Naive thymus-derived CD8-positive, alpha-beta T cell (primary cell): ENCODE results near the gene RRAGB. TPM values are rescaled to one million over a fixed set of nuclear protein-coding genes. Genes with fewer than 3 reads are reported as not detected.
A peak's percentile ranks its signal among the peaks of the same experiment; 100 is the strongest.
"Not testable (repeated sequence)": the region's sequence is repeated elsewhere in the genome, so short reads cannot be mapped to it uniquely, and the experiment has no call there.

Source experiments
- ATAC-seq, 2 donors: fragments of 150-1000 bp; cut with Tn5 transposase in 1 of 2; sonication (Bioruptor Pico), chemical (Tn5 transposase) in 1 of 2; 1 replicate in 1 of 2; 2 replicates in 1 of 2; pipeline ENCODE4 v1.10.0; 2021; ENCODE audit warnings: mild to moderate bottlenecking in 2 of 2, moderate library complexity in 2 of 2
- POLR2A ChIA-PET: fragments of 350-600 bp; sonication (Branson Sonifier 250); formaldehyde crosslinking; loops from one replicate; lab custom pipeline; 2021; ENCODE audit warnings: antibody characterized with exemption; lab: Charles Lee
- DNase-seq, 10 donors: peaks; one replicate each; pipeline versions ENCODE4 v3.0.0 to v3.0.0-alpha.2; 2020 to 2022
- H3K27ac Mint-ChIP-seq, 10 donors: one replicate each; pipeline ENCODE4 v1.8.0; 2020 to 2022; ENCODE audit warnings: mild to moderate bottlenecking in 10 of 10, mixed read lengths in 10 of 10, moderate library complexity in 4 of 10, inconsistent platforms in 1 of 10
- H3K27me3 Mint-ChIP-seq, 5 donors: one replicate each; pipeline ENCODE4 v1.8.0; 2021 to 2022; ENCODE audit warnings: mixed read lengths in 5 of 5
- H3K36me3 Mint-ChIP-seq, 3 donors: one replicate each; pipeline ENCODE4 v1.8.0; 2020 to 2022; ENCODE audit warnings: mixed read lengths in 3 of 3, mild to moderate bottlenecking in 2 of 3, inconsistent platforms in 1 of 3
- H3K4me1 Mint-ChIP-seq, 4 donors: one replicate each; pipeline ENCODE4 v1.8.0; 2021 to 2022; ENCODE audit warnings: mixed read lengths in 4 of 4
- H3K4me3 Mint-ChIP-seq, 10 donors: one replicate each; pipeline ENCODE4 v1.8.0; 2020 to 2022; ENCODE audit warnings: mild to moderate bottlenecking in 10 of 10, mixed read lengths in 10 of 10, moderate library complexity in 6 of 10, inconsistent platforms in 1 of 10
- H3K9me3 Mint-ChIP-seq, 9 donors: one replicate each; pipeline ENCODE4 v1.8.0; 2020 to 2022; ENCODE audit warnings: mixed read lengths in 9 of 9, mild to moderate bottlenecking in 3 of 9, inconsistent platforms in 1 of 9, moderate library complexity in 1 of 9
- polyA plus RNA-seq, 3 donors: library from polyadenylated mRNA; unstranded; fragments of 300-500 nt; fragmentation: Illumina TruSeq; gene quantifications; one replicate each; pipeline ENCODE4 v1.2.3, GENCODE V29; 2021
- total RNA-seq, 8 experiments: library from RNA in 2 of 8; stranded (reverse) in 2 of 8; gene quantifications; one replicate each; pipeline ENCODE4 v1.2.3 and lab custom pipeline; 2021 to 2026

The RRAGB gene
- total and polyA plus RNA-seq, 5 experiments from 2014 or later = 10.9 to 23.9 (median 21.0) TPM

DNA sequence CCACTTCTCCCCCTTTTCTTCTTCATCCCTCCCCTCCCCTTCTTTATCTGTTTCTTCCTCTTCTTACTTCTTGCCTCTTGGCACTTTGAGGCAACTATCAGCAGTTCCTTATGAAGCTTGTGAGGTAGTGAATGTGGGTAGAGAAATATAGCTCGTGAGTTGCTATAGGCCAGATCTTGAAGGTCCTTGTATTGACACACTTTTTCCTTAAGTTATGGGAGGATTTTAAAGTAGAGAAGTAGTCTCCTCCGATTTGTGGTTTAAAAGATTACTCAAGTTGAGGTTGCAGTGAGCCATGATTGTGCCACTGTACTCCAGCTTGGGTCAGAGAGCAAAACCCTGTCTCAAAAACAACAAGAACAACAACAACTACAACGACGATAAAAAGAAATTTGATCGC is 3.4 kb upstream of the RRAGB start:
- Mint-ChIP-seq H3K9me3 (peaks cover 0 to 7% (median 0%) of the 10 kb centered on the region in 9 donors), H3K4me3 (no peak overlapping the region), H3K4me1 (peaks cover 16 to 18% (median 17%) of the 10 kb centered on the region in 4 donors), H3K27me3 (no peaks in the 10 kb centered on the region), H3K27ac (no peak overlapping the region), H3K36me3 (no peaks in the 10 kb centered on the region)
- POLR2A ChIA-PET = interaction anchor here (1.0 kb wide), 1 partner anchor 225 kb away, joined by 3 read pairs; no protein-coding TSS in a partner anchor
- no peak for DNase-seq
- ATAC-seq = no peak

DNA sequence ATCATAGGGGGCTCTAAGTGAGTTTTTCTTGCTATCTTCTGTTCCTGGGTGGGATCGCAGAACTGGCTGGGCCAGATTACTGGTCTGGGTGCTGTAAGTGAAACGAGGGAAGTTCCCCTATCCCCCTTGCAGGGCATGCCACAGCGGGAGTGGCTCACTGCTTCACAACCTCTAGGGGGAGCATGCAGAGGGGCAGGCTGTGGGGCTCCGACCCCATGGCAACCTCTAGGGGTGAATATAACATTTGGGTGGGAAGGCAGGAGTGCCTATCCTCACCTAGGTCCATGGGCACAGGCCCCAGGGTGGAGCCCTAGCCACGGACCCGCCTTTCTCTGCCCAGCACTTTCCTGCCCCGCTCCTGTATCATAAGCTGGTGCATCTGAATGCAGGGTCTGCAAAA is 1.7 kb upstream of the RRAGB start:
- Mint-ChIP-seq H3K36me3 (peaks cover 0 to 3% (median 0%) of the 10 kb centered on the region in 3 donors), H3K4me3 (no peak overlapping the region), H3K9me3 (peaks cover 0 to 3% (median 0%) of the 10 kb centered on the region in 9 donors), H3K4me1 (peaks cover 17 to 27% (median 23%) of the 10 kb centered on the region in 4 donors), H3K27me3 (no peaks in the 10 kb centered on the region), H3K27ac (peak overlapping the region in 1 of 10 donors; percentile 49)
- DNase-seq (no peak), ATAC-seq (no peak)
- POLR2A ChIA-PET = no interaction called here

DNA sequence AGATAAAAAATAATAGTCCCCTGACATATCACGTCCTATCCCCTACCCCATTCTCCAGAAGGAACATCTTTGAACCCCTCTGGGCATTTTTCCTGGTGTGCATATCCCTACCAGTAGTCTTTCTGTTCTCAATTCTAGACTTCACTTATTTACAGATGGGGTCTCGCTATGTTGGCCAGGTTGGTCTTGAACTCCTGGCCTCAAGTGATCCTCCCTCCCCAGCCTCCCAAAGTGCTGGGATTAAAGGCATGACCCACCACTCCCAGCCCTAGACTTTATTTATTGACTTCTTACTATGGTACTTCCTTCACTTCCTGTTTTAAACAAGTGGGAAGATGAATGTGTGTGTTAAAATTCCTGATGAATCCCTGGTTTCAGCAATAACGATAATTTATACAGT is 612 bp upstream of the RRAGB start:
- DNase-seq = no peak
- H3K4me1 Mint-ChIP-seq = peaks cover 23 to 36% (median 34%) of the 10 kb centered on the region in 4 donors
- no peaks in the 10 kb centered on the region for H3K9me3 Mint-ChIP-seq
- POLR2A ChIA-PET = interaction anchor here (0.9 to 2.7 kb wide), 5 partner anchors 14 to 265 kb away, joined by 3 to 42 read pairs (median 9); partner anchors contain the start of genes MAGEH1 and USP51
- no peak for ATAC-seq
- H3K27me3 Mint-ChIP-seq = no peaks in the 10 kb centered on the region
- peaks cover 0 to 12% (median 0%) of the 10 kb centered on the region in 3 donors for H3K36me3 Mint-ChIP-seq
- peak overlapping the region; percentile 90 to 97 (median 92) for H3K27ac Mint-ChIP-seq
- H3K4me3 Mint-ChIP-seq = peak overlapping the region; percentile 79 to 93 (median 89)

DNA sequence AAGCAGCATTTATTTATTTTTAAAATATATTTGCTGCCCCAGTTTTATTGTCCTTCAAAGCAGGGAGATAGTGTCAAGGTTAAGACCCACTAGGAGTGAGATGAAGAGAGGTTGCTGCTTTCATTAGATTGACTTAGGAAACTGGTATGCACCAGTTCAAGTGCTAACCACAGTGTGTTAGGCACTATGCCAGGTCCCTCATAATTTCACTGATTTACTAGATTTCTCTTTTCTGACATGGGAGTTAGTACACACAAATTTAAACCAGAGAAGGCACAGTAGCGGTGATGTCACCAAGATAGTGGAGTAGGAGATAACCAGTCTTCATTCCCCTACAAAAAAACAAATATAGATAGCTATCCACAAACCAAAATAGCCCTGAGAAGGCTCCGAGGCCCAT is 14.3 kb downstream of the RRAGB start:
- peaks cover 0 to 24% (median 0%) of the 10 kb centered on the region in 9 donors for H3K9me3 Mint-ChIP-seq
- H3K4me3 Mint-ChIP-seq = no peak overlapping the region

DNA sequence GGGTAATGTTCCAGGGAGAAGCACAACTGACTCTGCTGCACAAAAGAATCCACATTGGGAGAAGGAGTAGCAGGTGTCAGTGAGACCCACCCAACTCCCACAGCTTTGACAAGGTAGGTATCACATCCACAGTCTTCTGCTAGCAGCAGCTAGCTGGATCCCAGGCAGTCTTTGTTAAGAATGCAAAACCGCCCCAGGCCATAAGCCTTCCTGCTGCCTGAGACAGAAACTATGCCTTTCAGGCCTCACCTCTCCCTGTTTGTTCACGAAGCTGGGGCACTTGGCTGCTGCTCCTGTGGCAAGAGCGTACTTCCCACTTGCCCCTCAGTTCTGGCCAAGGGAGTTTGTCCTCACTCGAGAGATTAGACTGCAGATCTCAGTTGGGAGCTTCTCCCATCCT is 21.4 kb downstream of the RRAGB start:
- H3K9me3 Mint-ChIP-seq = peaks cover 0 to 24% (median 0%) of the 10 kb centered on the region in 9 donors
- H3K4me3 Mint-ChIP-seq = no peak overlapping the region
- no peaks in the 10 kb centered on the region for H3K27me3 Mint-ChIP-seq
- no peak for ATAC-seq
- no peak for DNase-seq
- peaks cover 0 to 7% (median under 1%) of the 10 kb centered on the region in 4 donors for H3K4me1 Mint-ChIP-seq
- POLR2A ChIA-PET = no interaction called here
- H3K36me3 Mint-ChIP-seq = peaks cover 17 to 74% (median 43%) of the 10 kb centered on the region in 3 donors
- H3K27ac Mint-ChIP-seq = no peak overlapping the region

More for the DNA sequence above, 14.3 kb downstream of the RRAGB start:
- peaks cover 21 to 73% (median 61%) of the 10 kb centered on the region in 3 donors for H3K36me3 Mint-ChIP-seq
- POLR2A ChIA-PET = no interaction called here
- DNase-seq (no peak), ATAC-seq (no peak)
- no peaks in the 10 kb centered on the region for H3K27me3 Mint-ChIP-seq
- H3K27ac Mint-ChIP-seq = peak overlapping the region in 3 of 10 donors; percentile 1 to 40 (median 13)
- peaks cover 3 to 19% (median 10%) of the 10 kb centered on the region in 4 donors for H3K4me1 Mint-ChIP-seq

DNA sequence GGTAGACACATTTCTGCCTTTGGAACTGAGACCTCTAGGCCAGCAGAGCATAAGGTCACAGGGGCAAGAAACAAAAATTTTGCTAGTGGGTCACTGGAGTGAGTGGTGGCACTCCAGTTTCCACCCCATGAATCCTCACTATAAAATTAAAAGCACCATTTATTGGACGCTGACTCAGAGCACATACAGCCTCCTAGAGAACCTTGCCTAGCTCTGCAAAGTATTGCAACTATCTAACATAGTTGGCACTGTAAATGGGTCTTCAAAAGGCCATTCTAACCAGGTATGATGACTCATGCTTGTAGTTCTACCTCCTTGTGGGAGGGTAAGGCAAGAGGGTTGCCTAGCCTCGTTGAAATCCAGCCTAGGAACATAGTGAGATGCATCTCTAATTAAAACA is 25.1 kb downstream of the RRAGB start:
- Mint-ChIP-seq H3K36me3 (peaks cover 0 to 59% (median 27%) of the 10 kb centered on the region in 3 donors), H3K27ac (peak overlapping the region in 1 of 10 donors; percentile 56), H3K9me3 (peaks cover 0 to 2% (median 0%) of the 10 kb centered on the region in 9 donors), H3K4me3 (no peak overlapping the region), H3K27me3 (no peaks in the 10 kb centered on the region), H3K4me1 (no peaks in the 10 kb centered on the region)
- POLR2A ChIA-PET = no interaction called here
- no peak for ATAC-seq
- DNase-seq = no peak

DNA sequence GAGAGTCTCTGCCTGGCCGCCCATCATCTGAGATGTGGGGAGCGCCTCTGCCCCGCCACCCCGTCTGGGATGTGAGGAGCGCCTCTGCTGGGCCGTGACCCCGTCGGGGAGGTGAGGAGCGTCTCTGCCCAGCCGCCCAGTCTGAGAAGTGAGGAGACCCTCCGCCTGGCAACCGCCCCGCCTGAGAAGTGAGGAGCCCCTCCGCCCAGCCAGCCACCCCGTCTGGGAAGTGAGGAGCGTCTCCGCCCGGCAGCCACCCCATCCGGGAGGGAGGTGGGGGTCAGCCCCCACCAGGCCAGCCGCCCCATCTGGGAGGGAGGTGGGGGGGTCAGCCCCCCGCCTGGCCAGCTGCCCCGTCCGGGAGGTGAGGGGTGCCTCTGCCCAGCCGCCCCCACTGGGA is 30.9 kb downstream of the RRAGB start:
- H3K4me3 Mint-ChIP-seq, H3K27me3 Mint-ChIP-seq, H3K4me1 Mint-ChIP-seq, ATAC-seq, DNase-seq, POLR2A ChIA-PET, H3K9me3 Mint-ChIP-seq, H3K27ac Mint-ChIP-seq: not testable (repeated sequence)
- H3K36me3 Mint-ChIP-seq = peaks cover 0 to 51% (median 13%) of the 10 kb centered on the region in 3 donors

DNA sequence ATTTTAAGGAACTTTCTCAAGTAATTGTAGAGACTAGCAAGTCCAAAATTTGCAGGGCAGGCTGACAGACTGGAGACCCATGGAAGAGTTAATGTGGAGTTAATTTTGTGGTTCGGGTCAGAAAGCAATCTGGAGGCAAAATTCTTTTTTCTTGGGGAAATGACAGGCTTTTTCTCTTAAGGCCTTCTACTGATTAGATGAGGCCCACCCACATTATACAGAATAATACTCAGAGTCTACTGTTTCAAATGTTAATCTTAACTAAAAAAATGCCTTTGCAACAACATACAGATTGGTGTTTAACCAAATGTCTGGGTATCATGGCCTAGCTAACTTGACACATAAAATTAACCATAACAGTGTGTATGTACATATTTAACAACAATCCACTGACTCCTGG is 32.7 kb downstream of the RRAGB start:
- Mint-ChIP-seq H3K9me3 (no peaks in the 10 kb centered on the region), H3K36me3 (peaks cover 0 to 53% (median 12%) of the 10 kb centered on the region in 3 donors), H3K27me3 (no peaks in the 10 kb centered on the region), H3K4me1 (no peaks in the 10 kb centered on the region), H3K27ac (no peak overlapping the region), H3K4me3 (no peak overlapping the region)
- no peak for DNase-seq
- ATAC-seq = no peak
- POLR2A ChIA-PET = no interaction called here

DNA sequence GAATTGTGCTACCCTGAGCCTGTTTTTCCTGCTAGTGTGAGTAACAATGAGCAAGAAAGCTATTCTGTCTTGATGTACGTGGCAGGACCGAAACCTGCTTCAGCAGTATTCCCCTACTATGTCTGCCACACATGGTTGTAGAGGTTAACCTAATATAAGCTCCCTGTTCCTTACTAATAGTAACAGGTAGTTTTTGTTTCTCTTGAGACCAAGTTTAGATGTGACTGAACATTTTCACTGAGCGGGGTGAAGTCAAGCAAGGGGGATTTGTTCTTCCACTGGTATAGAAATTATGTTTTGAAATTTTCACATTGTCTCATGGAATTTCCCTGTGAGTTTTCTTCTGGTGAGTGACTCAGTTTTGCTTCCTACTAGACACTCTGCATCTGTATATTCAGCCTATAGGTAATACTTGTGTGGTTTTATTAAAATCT is 37.3 kb downstream of the RRAGB start:
- ATAC-seq = no peak
- peaks cover 2 to 64% (median 29%) of the 10 kb centered on the region in 3 donors for H3K36me3 Mint-ChIP-seq
- H3K27me3 Mint-ChIP-seq = no peaks in the 10 kb centered on the region
- DNase-seq = no peak
- POLR2A ChIA-PET = no interaction called here
- peak overlapping the region in 1 of 10 donors; percentile 5 for H3K27ac Mint-ChIP-seq
- no peaks in the 10 kb centered on the region for H3K9me3 Mint-ChIP-seq
- H3K4me3 Mint-ChIP-seq = no peak overlapping the region
- H3K4me1 Mint-ChIP-seq = no peaks in the 10 kb centered on the region

DNA sequence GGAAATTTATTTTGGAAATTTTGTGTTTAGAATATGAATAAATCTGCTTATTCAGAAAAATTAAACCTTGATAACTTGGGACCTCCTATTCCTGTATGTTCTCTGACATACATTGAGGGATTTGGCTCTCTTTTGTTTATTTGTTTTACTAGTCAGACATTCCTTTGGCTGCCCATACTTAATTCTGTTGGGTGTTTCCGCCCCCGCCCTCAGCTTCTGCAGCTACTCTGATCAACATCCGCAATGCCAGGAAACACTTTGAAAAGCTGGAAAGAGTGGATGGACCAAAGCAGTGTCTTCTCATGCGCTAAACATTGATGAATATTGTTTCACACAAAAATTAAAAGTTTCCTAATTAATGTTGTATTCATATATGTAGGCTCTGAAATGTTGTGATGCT is 40.5 kb downstream of the RRAGB start:
- no peak overlapping the region for H3K27ac Mint-ChIP-seq
- H3K9me3 Mint-ChIP-seq = peaks cover 0 to 8% (median 0%) of the 10 kb centered on the region in 9 donors
- no peaks in the 10 kb centered on the region for H3K4me1 Mint-ChIP-seq
- no peak for ATAC-seq
- POLR2A ChIA-PET = no interaction called here
- no peaks in the 10 kb centered on the region for H3K27me3 Mint-ChIP-seq
- H3K4me3 Mint-ChIP-seq = no peak overlapping the region
- peaks cover 13 to 65% (median 41%) of the 10 kb centered on the region in 3 donors for H3K36me3 Mint-ChIP-seq
- no peak for DNase-seq

DNA sequence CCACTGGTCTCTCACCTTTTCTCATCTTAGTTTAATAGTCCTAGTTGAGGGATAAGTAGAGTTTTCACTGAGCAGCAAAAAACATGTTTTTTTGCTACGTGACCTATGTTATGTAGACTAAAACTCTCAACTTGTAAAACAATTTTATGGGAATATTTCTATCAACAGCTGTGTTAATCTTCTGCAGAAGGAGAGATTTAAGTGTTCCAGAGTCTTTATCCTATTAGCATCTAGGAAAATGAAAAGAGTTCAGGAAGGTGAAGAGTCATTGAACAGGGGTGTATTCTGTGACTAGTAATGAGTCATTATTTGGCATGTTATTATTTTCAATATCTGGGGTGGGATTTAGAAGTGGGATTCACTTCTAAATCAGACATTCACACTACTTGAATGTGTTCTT is 41.9 kb downstream of the RRAGB start:
- Mint-ChIP-seq H3K27ac (no peak overlapping the region), H3K9me3 (peaks cover 0 to 9% (median 0%) of the 10 kb centered on the region in 9 donors), H3K27me3 (no peaks in the 10 kb centered on the region), H3K4me3 (no peak overlapping the region), H3K4me1 (no peaks in the 10 kb centered on the region), H3K36me3 (peaks cover 13 to 56% (median 47%) of the 10 kb centered on the region in 3 donors)
- DNase-seq = no peak
- ATAC-seq = no peak
- POLR2A ChIA-PET = no interaction called here

DNA sequence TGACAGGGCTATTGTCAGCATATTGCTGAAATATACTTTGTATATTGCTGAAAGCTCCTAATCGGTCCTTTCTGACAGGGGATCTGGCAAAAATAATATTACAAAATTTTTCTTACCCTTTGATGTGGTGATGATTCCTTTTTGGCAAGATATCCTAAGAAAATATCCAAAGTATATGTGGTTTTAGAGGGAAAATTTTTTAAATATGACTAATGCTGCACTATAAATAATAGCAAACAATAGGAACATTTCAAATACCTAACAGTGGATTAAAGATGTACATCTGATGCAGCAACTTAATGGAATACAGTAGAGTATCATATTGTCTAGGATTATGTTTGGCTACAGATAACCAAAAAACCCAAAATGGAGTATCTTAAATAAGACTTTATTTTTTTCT is 49.6 kb downstream of the RRAGB start:
- Mint-ChIP-seq H3K27me3 (no peaks in the 10 kb centered on the region), H3K27ac (no peak overlapping the region), H3K36me3 (peaks cover 13 to 36% (median 35%) of the 10 kb centered on the region in 3 donors), H3K9me3 (peaks cover 0 to 31% (median 11%) of the 10 kb centered on the region in 9 donors), H3K4me3 (no peak overlapping the region), H3K4me1 (peaks cover 0 to 2% (median 0%) of the 10 kb centered on the region in 4 donors)
- no peak for ATAC-seq
- DNase-seq = no peak
- POLR2A ChIA-PET = no interaction called here

DNA sequence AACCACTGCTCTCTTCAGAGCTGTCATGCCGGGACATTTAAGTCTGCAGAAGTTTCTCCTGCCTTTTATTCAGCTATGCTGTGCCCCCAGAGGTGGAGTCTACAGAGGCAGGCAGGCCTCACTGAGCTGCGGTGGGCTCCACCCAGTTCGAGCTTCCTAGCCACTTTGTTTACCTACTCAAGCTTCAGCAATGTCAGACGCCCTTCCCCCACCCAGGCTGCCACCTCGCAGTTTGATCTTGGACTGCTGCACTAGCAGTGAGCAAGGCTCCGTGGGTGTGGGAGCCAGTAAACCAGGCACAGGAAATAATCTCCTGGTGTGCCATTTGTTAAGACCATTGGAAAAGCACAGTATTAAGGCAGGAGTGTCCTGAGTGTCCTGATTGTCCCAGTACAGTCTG is 56.9 kb downstream of the RRAGB start:
- H3K27me3 Mint-ChIP-seq, H3K4me1 Mint-ChIP-seq, ATAC-seq, POLR2A ChIA-PET: not testable (repeated sequence)
- peak overlapping the region in 2 of 10 donors; percentile 28 to 30 for H3K27ac Mint-ChIP-seq
- peaks cover 22 to 50% (median 50%) of the 10 kb centered on the region in 3 donors for H3K36me3 Mint-ChIP-seq
- H3K9me3 Mint-ChIP-seq = peaks cover 0 to 31% (median 26%) of the 10 kb centered on the region in 9 donors
- peak overlapping the region in 3 of 10 donors; percentile 15 to 66 (median 41) for H3K4me3 Mint-ChIP-seq
- peak in 2 of 10 donors; percentile 1 to 13 for DNase-seq
